WTC11 (cell line): Measurements from ENCODE around the gene USP48. TPM values are rescaled to one million over a fixed set of nuclear protein-coding genes. Genes with fewer than 3 reads are reported as not detected.

Source experiments
- ATAC-seq: fragments of 200-7000 bp; cut with Tn5 transposase; 2 replicates; pipeline ENCODE4 v1.10.0; 2021; ENCODE audit warnings: mild to moderate bottlenecking, moderate library complexity
- CTCF ChIA-PET: fragments of 300-600 bp; sonication (Branson Sonifier 250); formaldehyde crosslinking; loops from one replicate; lab custom pipeline; 2021; ENCODE audit warnings: antibody characterized with exemption; lab: Charles Lee
- POLR2A ChIA-PET: fragments of 350-600 bp; sonication (Branson Sonifier 250); formaldehyde crosslinking; loops from one replicate; lab custom pipeline; 2021; ENCODE audit warnings: antibody characterized with exemption; lab: Charles Lee
- DNase-seq: peaks from one replicate; pipeline ENCODE4 v3.0.0; 2021; ENCODE audit warnings: low spot score
- H3K27ac Mint-ChIP-seq: 2 replicates; pipeline ENCODE4 v1.8.0; 2021; ENCODE audit warnings: mixed read lengths
- H3K27me3 Mint-ChIP-seq: 2 replicates; pipeline ENCODE4 v1.8.0; 2021; ENCODE audit warnings: low read depth, mild to moderate bottlenecking, moderate library complexity, mixed read lengths
- H3K36me3 Mint-ChIP-seq: 2 replicates; pipeline ENCODE4 v1.8.0; 2021; ENCODE audit warnings: mixed read lengths
- H3K4me1 Mint-ChIP-seq: 2 replicates; pipeline ENCODE4 v1.8.0; 2022; ENCODE audit warnings: mixed read lengths
- H3K4me3 Mint-ChIP-seq: 2 replicates; pipeline ENCODE4 v1.8.0; 2021; ENCODE audit warnings: mild to moderate bottlenecking, moderate library complexity, mixed read lengths
- H3K9me3 Mint-ChIP-seq: 2 replicates; pipeline ENCODE4 v1.8.0; 2021; ENCODE audit warnings: mixed read lengths
- ATF2 ChIP-seq: sonication (generic); formaldehyde crosslinking; IDR thresholded peaks from 2 replicates; pipeline ENCODE4 v1.8.1; 2022; ENCODE audit warnings: low read depth, missing genetic modification reagents, borderline replicate concordance
- CBFB ChIP-seq: sonication (generic); formaldehyde crosslinking; IDR thresholded peaks from 2 replicates; pipeline ENCODE4 v1.8.1; 2022; ENCODE audit warnings: mild to moderate bottlenecking, low read depth, missing genetic modification reagents
- E2F1 ChIP-seq: sonication (generic); formaldehyde crosslinking; IDR thresholded peaks from 2 replicates; pipeline ENCODE4 v1.8.0; 2022; ENCODE audit warnings: mild to moderate bottlenecking, missing genetic modification reagents
- FOXP1 ChIP-seq: sonication (generic); formaldehyde crosslinking; IDR thresholded peaks from 2 replicates; pipeline ENCODE4 v1.8.0; 2022; ENCODE audit warnings: missing genetic modification reagents, mild to moderate bottlenecking, moderate library complexity, borderline replicate concordance
- IRF2 ChIP-seq: sonication (generic); formaldehyde crosslinking; IDR thresholded peaks from 2 replicates; pipeline ENCODE4 v1.8.0; 2022; ENCODE audit warnings: low read depth, missing genetic modification reagents, borderline replicate concordance
- KAT7 ChIP-seq: sonication (generic); formaldehyde crosslinking; IDR thresholded peaks from 2 replicates; pipeline ENCODE4 v1.8.1; 2023; ENCODE audit warnings: missing genetic modification reagents, mild to moderate bottlenecking, borderline replicate concordance
- MLX ChIP-seq: sonication (generic); formaldehyde crosslinking; IDR thresholded peaks from 2 replicates; pipeline ENCODE4 v1.8.1; 2023; ENCODE audit warnings: mild to moderate bottlenecking, missing genetic modification reagents, moderate library complexity
- NFE2L1 ChIP-seq: sonication (generic); formaldehyde crosslinking; IDR thresholded peaks from 2 replicates; pipeline ENCODE4 v1.8.1; 2023; ENCODE audit warnings: missing genetic modification reagents
- NR2C2 ChIP-seq: sonication (generic); formaldehyde crosslinking; IDR thresholded peaks from 2 replicates; pipeline ENCODE4 v1.8.0; 2022; ENCODE audit warnings: mild to moderate bottlenecking, missing genetic modification reagents
- PREB ChIP-seq: sonication (generic); formaldehyde crosslinking; IDR thresholded peaks from 2 replicates; pipeline ENCODE4 v1.8.1; 2022; ENCODE audit warnings: mild to moderate bottlenecking, missing genetic modification reagents, moderate library complexity, borderline replicate concordance
- STAT6 ChIP-seq: sonication (generic); formaldehyde crosslinking; conservative IDR thresholded peaks from 2 replicates; pipeline ENCODE4 v1.8.1; 2023; ENCODE audit warnings: mild to moderate bottlenecking, low read depth, missing genetic modification reagents, moderate library complexity
- ZBTB43 ChIP-seq: sonication (generic); formaldehyde crosslinking; IDR thresholded peaks from 2 replicates; pipeline ENCODE4 v1.8.1; 2023; ENCODE audit warnings: mild to moderate bottlenecking, missing genetic modification reagents
- ZMAT4 ChIP-seq: fragments of 250-450 bp; sonication (Bioruptor Pico); IDR thresholded peaks from 2 replicates; pipeline ENCODE4 v1.9.0; 2021; ENCODE audit warnings: mild to moderate bottlenecking
- ZNF219 ChIP-seq: sonication (generic); formaldehyde crosslinking; IDR thresholded peaks from 2 replicates; pipeline ENCODE4 v1.8.0; 2023; ENCODE audit warnings: missing genetic modification reagents, mild to moderate bottlenecking, borderline replicate concordance
- ZNF263 ChIP-seq: sonication (generic); formaldehyde crosslinking; IDR thresholded peaks from 2 replicates; pipeline ENCODE4 v1.8.1; 2022; ENCODE audit warnings: low read depth, mild to moderate bottlenecking, moderate library complexity, missing genetic modification reagents
- ZNF425 ChIP-seq: fragments of 250-450 bp; sonication (Bioruptor Pico); conservative IDR thresholded peaks from 2 replicates; pipeline ENCODE4 v1.9.0; 2021; ENCODE audit warnings: mild to moderate bottlenecking
- ZNF512 ChIP-seq: sonication (generic); formaldehyde crosslinking; IDR thresholded peaks from 2 replicates; pipeline ENCODE4 v1.8.1; 2022; ENCODE audit warnings: missing genetic modification reagents, borderline replicate concordance
- ZNF671 ChIP-seq: fragments of 250-450 bp; sonication (Bioruptor Pico); IDR thresholded peaks from 2 replicates; pipeline ENCODE4 v1.8.0; 2021; ENCODE audit warnings: mild to moderate bottlenecking
- total RNA-seq: library from RNA; stranded (reverse); gene quantifications from 3 replicates; pipeline ENCODE4 v1.2.3, GENCODE V29; 2021

The USP48 gene
- total RNA-seq, 1 experiment from 2014 or later, result 86.9 TPM

GRCh38 chr1:21782349-21782867 lies 541 bp downstream of the USP48 start (continued):
- TF ChIP-seq ZNF425 (CRISPR knock-in tag), result no peak
- TF ChIP-seq MLX (CRISPR knock-in tag), result 0 out of 2 replicates have a peak, but pooled peaks have one; percentile 8
- TF ChIP-seq NFE2L1 (CRISPR knock-in tag), result no peak

GRCh38 chr1:21781815-21782348 lies 1.1 kb downstream of the USP48 start:
- ChIA-PET CTCF (interaction anchor here (0.6 to 1.7 kb wide), 8 partner anchors 13 to 127 kb away, joined by 3 to 7 read pairs (median 4); no protein-coding TSS in a partner anchor), POLR2A (interaction anchor here (0.6 to 1.1 kb wide), 6 partner anchors 9 to 154 kb away, joined by 3 to 5 read pairs (median 3); no protein-coding TSS in a partner anchor)
- H3K36me3 Mint-ChIP-seq, result peaks cover 11% of the 10 kb centered on the region
- H3K4me1 Mint-ChIP-seq, result peaks cover 30% of the 10 kb centered on the region
- peak overlapping the region; percentile 90 for H3K4me3 Mint-ChIP-seq
- H3K9me3 Mint-ChIP-seq, result peaks cover 5% of the 10 kb centered on the region
- peak overlapping the region; percentile 97 for H3K27ac Mint-ChIP-seq
- ATAC-seq (no peak), DNase-seq (no peak)
- no peaks in the 10 kb centered on the region for H3K27me3 Mint-ChIP-seq
- TF ChIP-seq MLX (CRISPR knock-in tag) (no peak), KAT7 (CRISPR knock-in tag) (no peak), CBFB (CRISPR knock-in tag) (no peak), STAT6 (no peak), NFE2L1 (CRISPR knock-in tag) (no peak), IRF2 (CRISPR knock-in tag) (no peak), ZNF263 (CRISPR knock-in tag) (no peak), PREB (CRISPR knock-in tag) (no peak), ATF2 (CRISPR knock-in tag) (no peak), ZBTB43 (no peak), FOXP1 (CRISPR knock-in tag) (no peak), ZMAT4 (CRISPR knock-in tag) (no peak), NR2C2 (CRISPR knock-in tag) (no peak), ZNF219 (no peak), ZNF671 (CRISPR knock-in tag) (no peak), E2F1 (no peak), ZNF512 (CRISPR knock-in tag) (no peak)
